Activated CD4-positive, alpha-beta memory T cell treated with anti-CD3 and anti-CD28 coated beads for 36 hours (primary cell): Measurements from ENCODE around the gene DNAH17. TPM values are rescaled to one million over a fixed set of nuclear protein-coding genes. Genes with fewer than 3 reads are reported as not detected.

ENCODE experiments used
- CTCF ChIA-PET: fragments of 350-600 bp; sonication (Branson Sonifier 250); formaldehyde crosslinking; loops from one replicate; lab custom pipeline; 2021; ENCODE audit warnings: antibody characterized with exemption, inconsistent platforms; lab: Charles Lee
- POLR2A ChIA-PET: fragments of 350-600 bp; sonication (Branson Sonifier 250); formaldehyde crosslinking; loops from one replicate; lab custom pipeline; 2021; ENCODE audit warnings: antibody characterized with exemption; lab: Charles Lee
- DNase-seq: peaks from one replicate; pipeline ENCODE4 v3.0.0-alpha.2; 2020
- H3K27ac Mint-ChIP-seq: one replicate; pipeline ENCODE4 v1.8.0; 2021; ENCODE audit warnings: mixed read lengths
- H3K27me3 Mint-ChIP-seq: one replicate; pipeline ENCODE4 v1.8.0; 2021; ENCODE audit warnings: mixed read lengths
- H3K36me3 Mint-ChIP-seq: one replicate; pipeline ENCODE4 v1.8.0; 2021; ENCODE audit warnings: mixed read lengths
- H3K4me1 Mint-ChIP-seq: one replicate; pipeline ENCODE4 v1.8.0; 2021; ENCODE audit warnings: low read depth, mixed read lengths
- H3K4me3 Mint-ChIP-seq: one replicate; pipeline ENCODE4 v1.8.0; 2021; ENCODE audit warnings: mild to moderate bottlenecking, mixed read lengths
- H3K9me3 Mint-ChIP-seq: one replicate; pipeline ENCODE4 v1.8.0; 2021; ENCODE audit warnings: mixed read lengths
- intact Hi-C: fragments of 100-400 bp; cut with micrococcal nuclease; formaldehyde crosslinking; loops from one replicate; pipeline ENCODE4 v1.15.1; 2023
- total RNA-seq, 2 experiments: library from RNA; stranded (reverse); gene quantifications; one replicate each; pipeline ENCODE4 v1.2.3, GENCODE V29; 2021

The DNAH17 gene
- total RNA-seq, 2 experiments from 2014 or later: 0.21 to 0.29 TPM

DNA sequence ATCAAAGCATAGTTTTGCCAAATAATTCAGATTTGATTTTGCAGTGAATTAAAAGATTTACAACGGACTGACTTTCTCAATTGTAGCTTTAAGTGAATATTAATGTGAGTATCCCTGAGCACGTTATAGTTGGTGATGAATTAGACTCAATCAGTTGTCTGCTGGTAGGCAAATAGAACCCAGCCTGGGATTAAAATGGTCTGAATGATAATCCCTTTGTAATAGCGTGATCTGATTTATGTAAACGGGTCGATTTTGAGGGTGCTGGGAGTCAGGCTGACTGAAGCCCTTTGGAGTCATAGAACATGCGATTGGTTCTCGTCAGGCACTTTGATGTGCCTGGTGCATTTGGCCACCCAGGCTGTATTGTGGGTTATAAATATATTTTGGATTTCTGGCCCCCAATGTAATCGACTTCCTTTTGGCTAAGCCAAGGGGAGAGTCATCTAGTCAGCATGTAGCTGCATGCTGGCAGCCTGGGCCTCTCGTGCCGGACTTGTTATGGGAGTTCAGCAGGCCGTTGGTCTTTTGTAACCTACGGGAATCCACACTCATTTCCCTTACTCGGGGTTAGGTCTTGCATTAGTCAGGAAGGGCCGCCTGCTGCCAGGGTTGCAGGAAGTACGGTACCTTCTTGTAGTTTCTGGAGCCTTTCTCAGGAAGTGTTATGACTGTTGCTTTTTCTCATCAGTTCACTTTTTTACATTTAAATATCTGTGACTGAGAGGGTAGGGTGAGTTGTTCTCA is 193.3 kb downstream of the DNAH17 start:
- intact Hi-C loops: loop anchor here (1.0 to 5.0 kb wide), 2 partner anchors 28 to 423 kb away; no protein-coding TSS in a partner anchor
- Mint-ChIP-seq H3K9me3 (no peaks in the 10 kb centered on the region), H3K27me3 (peaks cover 1% of the 10 kb centered on the region), H3K27ac (peak overlapping the region; percentile 99), H3K36me3 (peaks cover 54% of the 10 kb centered on the region), H3K4me1 (peaks cover 87% of the 10 kb centered on the region), H3K4me3 (peak overlapping the region; percentile 75)
- DNase-seq: peak; percentile 88
- CTCF ChIA-PET: interaction anchor here (0.9 to 2.9 kb wide), 10 partner anchors 20 to 325 kb away, joined by 3 to 22 read pairs (median 4); partner anchors contain the start of gene SOCS3
- POLR2A ChIA-PET: interaction anchor here (0.7 to 1.3 kb wide), 5 partner anchors 11 to 41 kb away, joined by 3 to 7 read pairs (median 3); no protein-coding TSS in a partner anchor

DNA sequence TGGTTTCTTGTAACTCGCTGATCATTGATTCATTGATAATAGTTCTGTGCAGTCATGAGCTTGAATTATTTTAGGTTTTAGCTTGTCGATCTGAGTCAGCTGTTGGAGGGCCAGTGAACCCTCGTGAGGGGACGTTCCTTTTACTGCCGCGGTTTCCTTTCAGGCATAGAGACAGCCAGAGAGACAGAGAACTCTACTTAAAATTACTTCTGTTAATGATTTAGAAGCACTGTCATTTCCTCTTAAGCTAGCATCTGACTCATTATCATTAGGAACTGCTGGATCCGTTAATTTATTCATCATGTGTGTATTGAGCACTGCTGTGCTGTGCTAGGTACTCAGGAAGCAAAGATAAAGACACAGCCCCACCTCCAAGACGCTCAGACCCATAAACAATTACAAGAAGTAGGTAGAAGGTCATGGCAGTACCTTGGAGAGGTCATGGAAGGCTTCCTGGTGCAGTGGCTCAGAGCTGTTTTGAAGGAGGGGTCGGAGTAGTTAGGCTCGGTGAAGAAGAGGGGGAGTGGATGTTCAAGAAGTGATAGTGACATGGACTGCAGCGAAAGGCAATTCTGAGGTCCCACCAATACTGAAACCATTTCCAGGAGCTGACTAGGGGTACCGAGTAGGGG is 195.5 kb downstream of the DNAH17 start:
- Mint-ChIP-seq H3K4me1 (peaks cover 80% of the 10 kb centered on the region), H3K9me3 (no peaks in the 10 kb centered on the region), H3K27me3 (peaks cover 2% of the 10 kb centered on the region), H3K4me3 (peak overlapping the region; percentile 99), H3K36me3 (peaks cover 46% of the 10 kb centered on the region), H3K27ac (peak overlapping the region; percentile 99)
- peak; percentile 80 for DNase-seq
- intact Hi-C loops: loop anchor here (1.0 to 5.0 kb wide), 2 partner anchors 21 to 426 kb away; partner anchors contain the start of gene SOCS3
- POLR2A ChIA-PET: interaction anchor here (0.6 to 2.5 kb wide), 12 partner anchors 8 to 1882 kb away, joined by 3 to 11 read pairs (median 3); no protein-coding TSS in a partner anchor
- CTCF ChIA-PET: interaction anchor here (0.9 to 2.9 kb wide), 6 partner anchors 12 to 40 kb away, joined by 3 to 22 read pairs (median 7); partner anchors contain the start of gene SOCS3

GRCh38 chr17:78380370-78380769 is 196.8 kb downstream of the DNAH17 start:
- Mint-ChIP-seq H3K27ac (peak overlapping the region; percentile 99), H3K9me3 (no peaks in the 10 kb centered on the region), H3K27me3 (peaks cover 2% of the 10 kb centered on the region), H3K4me3 (peak overlapping the region; percentile 99), H3K4me1 (peaks cover 77% of the 10 kb centered on the region), H3K36me3 (peaks cover 37% of the 10 kb centered on the region)
- CTCF ChIA-PET: interaction anchor here (6.8 kb wide), 1 partner anchor 19 kb away, joined by 35 read pairs; no protein-coding TSS in a partner anchor
- intact Hi-C loops: loop anchor here (5.0 kb wide), 1 partner anchor 427 kb away; no protein-coding TSS in a partner anchor
- DNase-seq: peak; percentile 32
- POLR2A ChIA-PET: interaction anchor here (2.0 to 2.5 kb wide), 2 partner anchors 16 to 37 kb away, joined by 10 to 11 read pairs; no protein-coding TSS in a partner anchor

DNA sequence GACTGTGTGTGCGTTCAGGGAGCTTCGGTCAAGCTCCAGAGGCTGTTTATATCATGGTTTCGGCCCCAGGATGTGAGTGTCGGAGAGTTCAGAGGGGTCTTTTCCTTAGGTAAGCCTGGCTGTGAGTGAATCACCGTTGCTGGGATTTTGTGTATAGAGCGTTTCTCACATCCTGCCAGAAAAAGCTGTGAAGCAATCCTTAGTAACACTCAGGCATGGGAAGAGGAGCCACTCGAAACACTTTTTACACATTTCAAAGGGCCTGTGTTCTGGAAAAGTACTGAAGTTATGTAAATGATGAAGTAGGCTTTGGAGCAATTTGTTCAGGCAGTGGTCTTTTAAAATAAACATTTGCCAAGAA is 198.1 kb downstream of the DNAH17 start:
- ChIA-PET POLR2A (interaction anchor here (0.7 to 3.5 kb wide), 4 partner anchors 19 to 35 kb away, joined by 3 to 28 read pairs (median 8); partner anchors contain the start of gene SOCS3), CTCF (interaction anchor here (0.9 to 6.8 kb wide), 4 partner anchors 11 to 33 kb away, joined by 3 to 35 read pairs (median 14); no protein-coding TSS in a partner anchor)
- DNase-seq: peak; percentile 46
- peaks cover 33% of the 10 kb centered on the region for H3K36me3 Mint-ChIP-seq
- H3K4me3 Mint-ChIP-seq: peak overlapping the region; percentile 99
- peak overlapping the region; percentile 99 for H3K27ac Mint-ChIP-seq
- H3K27me3 Mint-ChIP-seq: peaks cover 2% of the 10 kb centered on the region
- H3K4me1 Mint-ChIP-seq: peaks cover 69% of the 10 kb centered on the region
- intact Hi-C loops: no loop called here
- no peaks in the 10 kb centered on the region for H3K9me3 Mint-ChIP-seq

- ChIA-PET POLR2A (interaction anchor here (0.7 to 3.5 kb wide), 6 partner anchors 14 to 400 kb away, joined by 3 to 28 read pairs (median 6); partner anchors contain the start of gene SOCS3), CTCF (interaction anchor here (1.2 to 6.8 kb wide), 5 partner anchors 10 to 44 kb away, joined by 3 to 35 read pairs (median 17); partner anchors contain the start of gene SOCS3)
- peak within 1 kb of the TSS; percentile 99 for H3K4me3 Mint-ChIP-seq
- peaks cover 27% of the 10 kb centered on the region for H3K36me3 Mint-ChIP-seq
- peak; percentile 89 for DNase-seq
- H3K4me1 Mint-ChIP-seq: peaks cover 62% of the 10 kb centered on the region
- peaks cover 2% of the 10 kb centered on the region for H3K27me3 Mint-ChIP-seq
- peak within 1 kb of the TSS; percentile 99 for H3K27ac Mint-ChIP-seq
- intact Hi-C loops: no loop called here
- no peaks in the 10 kb centered on the region for H3K9me3 Mint-ChIP-seq
These were observed 198.7 kb downstream of the DNAH17 start, which contains the start of gene PGS1 for GRCh38 chr17:78378225-78379130. TSS of gene PGS1 (plus strand) at chr17:78378649. CDS start at chr17:78378666, 17 bp downstream.

DNA sequence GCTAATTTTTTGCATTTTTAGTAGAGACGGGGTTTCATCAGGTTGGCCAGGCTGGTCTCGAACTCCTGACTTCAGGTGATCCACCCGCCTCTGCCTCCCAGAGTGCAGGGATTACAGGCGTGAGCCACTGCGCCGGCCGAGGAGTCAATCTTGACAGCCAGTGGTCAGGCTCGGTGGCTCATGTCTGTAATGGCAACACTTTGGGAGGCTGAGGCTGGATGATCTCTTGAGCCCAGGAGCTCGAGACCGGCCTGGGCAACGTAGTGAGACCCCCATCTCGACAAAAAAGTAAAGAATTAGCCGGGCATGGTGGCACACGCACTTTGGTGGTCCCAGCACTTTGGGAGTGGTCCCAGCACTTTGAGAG is 199.4 kb downstream of the DNAH17 start:
- H3K9me3 Mint-ChIP-seq: no peaks in the 10 kb centered on the region
- ChIA-PET CTCF (interaction anchor here (1.0 to 6.8 kb wide), 6 partner anchors 9 to 44 kb away, joined by 3 to 35 read pairs (median 10); partner anchors contain the start of gene SOCS3), POLR2A (interaction anchor here (1.1 to 3.5 kb wide), 3 partner anchors 13 to 400 kb away, joined by 4 to 28 read pairs (median 6); partner anchors contain the start of gene SOCS3)
- peaks cover 24% of the 10 kb centered on the region for H3K36me3 Mint-ChIP-seq
- peaks cover 2% of the 10 kb centered on the region for H3K27me3 Mint-ChIP-seq
- no peak for DNase-seq
- intact Hi-C loops: no loop called here
- H3K4me3 Mint-ChIP-seq: peak overlapping the region; percentile 99
- H3K27ac Mint-ChIP-seq: peak overlapping the region; percentile 78
- H3K4me1 Mint-ChIP-seq: peaks cover 56% of the 10 kb centered on the region

- Mint-ChIP-seq H3K27ac (no peak overlapping the region), H3K27me3 (peaks cover 2% of the 10 kb centered on the region), H3K36me3 (peaks cover 17% of the 10 kb centered on the region), H3K9me3 (no peaks in the 10 kb centered on the region), H3K4me1 (peaks cover 41% of the 10 kb centered on the region), H3K4me3 (no peak overlapping the region)
- ChIA-PET CTCF (interaction anchor here (1.2 to 6.8 kb wide), 4 partner anchors 11 to 46 kb away, joined by 3 to 35 read pairs (median 21); no protein-coding TSS in a partner anchor), POLR2A (interaction anchor here (1.4 to 3.5 kb wide), 2 partner anchors 16 to 20 kb away, joined by 4 to 28 read pairs; partner anchors contain the start of gene SOCS3)
- intact Hi-C loops: no loop called here
- DNase-seq: no peak
These were observed 201.0 kb downstream of the DNAH17 start for GRCh38 chr17:78376161-78376560.

- no peak overlapping the region for H3K27ac Mint-ChIP-seq
- peaks cover 12% of the 10 kb centered on the region for H3K36me3 Mint-ChIP-seq
- H3K4me3 Mint-ChIP-seq: no peak overlapping the region
- no peaks in the 10 kb centered on the region for H3K9me3 Mint-ChIP-seq
- H3K4me1 Mint-ChIP-seq: peaks cover 37% of the 10 kb centered on the region
- intact Hi-C loops: no loop called here
- POLR2A ChIA-PET: interaction anchor here (1.4 to 1.5 kb wide), 2 partner anchors 17 to 20 kb away, joined by 3 to 4 read pairs; no protein-coding TSS in a partner anchor
- CTCF ChIA-PET: interaction anchor here (5.0 to 6.8 kb wide), 2 partner anchors 10 to 14 kb away, joined by 25 to 35 read pairs; no protein-coding TSS in a partner anchor
- H3K27me3 Mint-ChIP-seq: peaks cover 2% of the 10 kb centered on the region
- DNase-seq: no peak
These were observed 201.6 kb downstream of the DNAH17 start for GRCh38 chr17:78375401-78376151.

DNA sequence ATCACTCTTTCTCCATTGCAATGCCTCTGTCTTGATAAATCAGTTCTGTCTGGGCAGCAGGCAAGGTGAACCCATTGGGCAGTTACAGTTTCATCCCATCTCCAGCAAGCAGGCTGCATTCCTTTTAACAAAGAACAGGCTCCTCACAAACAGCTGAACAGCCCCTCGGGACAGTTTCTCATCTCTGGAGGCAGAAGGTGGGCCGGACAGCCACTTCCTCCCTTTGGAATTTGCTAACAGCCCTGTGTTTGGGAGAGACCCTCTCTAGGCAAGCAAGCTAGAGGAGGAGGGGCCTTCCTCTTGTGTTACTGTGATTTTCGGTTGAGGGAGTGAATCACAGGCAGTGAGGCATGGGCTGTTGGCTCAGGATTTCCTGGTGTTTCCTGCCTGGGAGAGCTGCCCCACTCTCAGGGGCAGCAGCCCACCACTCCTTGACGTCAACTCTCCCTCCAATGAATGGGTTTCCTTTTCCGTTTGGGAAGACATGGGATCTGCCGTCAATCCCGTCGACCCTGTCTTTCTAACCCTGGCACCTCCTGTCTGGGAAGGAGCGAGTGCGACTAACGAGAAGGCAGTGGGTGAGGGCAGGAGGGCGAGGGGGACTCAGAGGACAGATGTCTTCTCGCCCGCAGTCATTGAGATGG is 202.4 kb downstream of the DNAH17 start:
- CTCF ChIA-PET: interaction anchor here (5.0 to 6.8 kb wide), 2 partner anchors 9 to 13 kb away, joined by 25 to 35 read pairs; no protein-coding TSS in a partner anchor

More for the DNA sequence above, 202.4 kb downstream of the DNAH17 start:
- Mint-ChIP-seq H3K36me3 (peaks cover 6% of the 10 kb centered on the region), H3K4me3 (no peak overlapping the region), H3K9me3 (no peaks in the 10 kb centered on the region), H3K27me3 (peaks cover 2% of the 10 kb centered on the region), H3K4me1 (peaks cover 30% of the 10 kb centered on the region), H3K27ac (no peak overlapping the region)
- intact Hi-C loops: no loop called here
- DNase-seq: no peak
- POLR2A ChIA-PET: interaction anchor here (1.4 to 1.5 kb wide), 2 partner anchors 16 to 19 kb away, joined by 3 to 4 read pairs; no protein-coding TSS in a partner anchor
